ENCODE data around the gene KRT33B.

DNA sequence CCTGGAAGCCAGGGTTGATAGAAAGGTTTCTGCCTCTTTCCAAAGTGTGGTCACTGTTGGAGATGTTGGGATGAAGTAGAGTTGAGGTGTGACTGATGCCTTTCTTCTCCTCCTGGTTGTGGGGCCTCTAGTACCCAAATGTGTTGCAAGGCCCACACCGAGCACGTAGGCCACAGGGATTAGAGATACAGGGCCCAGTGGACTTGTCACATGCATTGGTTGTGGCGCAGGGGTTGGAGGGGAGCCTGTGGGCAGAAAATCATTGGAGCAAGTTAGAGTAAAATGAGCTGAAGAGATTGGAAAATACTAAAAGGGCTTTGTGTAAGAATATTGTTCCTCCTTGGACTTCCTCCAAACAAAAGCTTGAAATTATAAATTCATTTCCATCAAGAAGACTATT is 23.6 kb downstream of the KRT33B start:
- TF ChIP-seq, protein P1, sequence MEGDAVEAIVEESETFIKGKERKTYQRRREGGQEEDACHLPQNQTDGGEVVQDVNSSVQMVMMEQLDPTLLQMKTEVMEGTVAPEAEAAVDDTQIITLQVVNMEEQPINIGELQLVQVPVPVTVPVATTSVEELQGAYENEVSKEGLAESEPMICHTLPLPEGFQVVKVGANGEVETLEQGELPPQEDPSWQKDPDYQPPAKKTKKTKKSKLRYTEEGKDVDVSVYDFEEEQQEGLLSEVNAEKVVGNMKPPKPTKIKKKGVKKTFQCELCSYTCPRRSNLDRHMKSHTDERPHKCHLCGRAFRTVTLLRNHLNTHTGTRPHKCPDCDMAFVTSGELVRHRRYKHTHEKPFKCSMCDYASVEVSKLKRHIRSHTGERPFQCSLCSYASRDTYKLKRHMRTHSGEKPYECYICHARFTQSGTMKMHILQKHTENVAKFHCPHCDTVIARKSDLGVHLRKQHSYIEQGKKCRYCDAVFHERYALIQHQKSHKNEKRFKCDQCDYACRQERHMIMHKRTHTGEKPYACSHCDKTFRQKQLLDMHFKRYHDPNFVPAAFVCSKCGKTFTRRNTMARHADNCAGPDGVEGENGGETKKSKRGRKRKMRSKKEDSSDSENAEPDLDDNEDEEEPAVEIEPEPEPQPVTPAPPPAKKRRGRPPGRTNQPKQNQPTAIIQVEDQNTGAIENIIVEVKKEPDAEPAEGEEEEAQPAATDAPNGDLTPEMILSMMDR (IDR thresholded peaks at IDR 0.05) = no peak
- no peak for TF ChIP-seq POLR2A (IDR thresholded peaks at IDR 0.05)

Measured in heart left ventricle (tissue), 13 donors.